Uterus (tissue), 4 donors: ENCODE results near the gene FARP2. TPM values are rescaled to one million over a fixed set of nuclear protein-coding genes. Genes with fewer than 3 reads are reported as not detected.
A peak's percentile ranks its signal among the peaks of the same experiment; 100 is the strongest.

Experiments
- DNase-seq, 2 donors: peaks; one replicate each; pipeline ENCODE4 v3.0.0-alpha.2; 2019 to 2020
- H3K27ac ChIP-seq, 2 donors: fragments of 200-600 bp; sonication (generic); 1 replicate in 1 of 2; 2 replicates in 1 of 2; pipeline ENCODE4 v1.5.1; 2016 to 2018
- H3K27me3 ChIP-seq, 2 donors: fragments of 200-600 bp; sonication (generic); one replicate each; pipeline ENCODE4 v1.5.1; 2018 to 2019; ENCODE audit warnings: control low read depth in 1 of 2
- H3K36me3 ChIP-seq, 2 donors: fragments of 200-600 bp; sonication (generic); one replicate each; pipeline ENCODE4 v1.5.1; 2019; ENCODE audit warnings: control low read depth in 1 of 2
- H3K4me1 ChIP-seq, 2 donors: fragments of 200-600 bp; sonication (generic); one replicate each; pipeline ENCODE4 v1.5.1; 2018 to 2019; ENCODE audit warnings: control low read depth in 1 of 2
- H3K4me3 ChIP-seq, 2 donors: fragments of 200-600 bp; sonication (generic); 1 replicate in 1 of 2; 2 replicates in 1 of 2; pipeline ENCODE4 v1.5.1; 2018 to 2019; ENCODE audit warnings: mild to moderate bottlenecking in 1 of 2
- H3K9me3 ChIP-seq, 2 donors: fragments of 200-600 bp; sonication (generic); one replicate each; pipeline ENCODE4 v1.5.1; 2019; ENCODE audit warnings: control low read depth in 1 of 2
- POLR2A ChIP-seq, 2 donors: fragments of 450-650 bp; IDR thresholded peaks; one replicate each; pipeline ENCODE4 v1.6.1; 2016; ENCODE audit warnings: antibody characterized with exemption in 2 of 2, mild to moderate bottlenecking in 1 of 2, moderate library complexity in 1 of 2
- intact Hi-C: fragments of 100-400 bp; cut with DNase I; formaldehyde crosslinking; loops from one replicate; pipeline ENCODE4 v1.15.1; 2023; ENCODE audit warnings: low total_unique reads
- total RNA-seq, 4 donors: library from RNA; depleted of rRNA in 3 of 4; stranded (reverse); fragments of >200 nt in 3 of 4; gene quantifications; one replicate each; pipeline versions ENCODE4 v1.1.0 to v1.2.4, GENCODE V29; 2014 to 2023
- TF ChIP-seq, protein P1 (sequence below), 4 experiments: fragments of 200-600 bp in 2 of 4; fragments of 450-650 bp in 2 of 4; sonication (generic) in 2 of 4; IDR thresholded peaks; one replicate each; pipeline ENCODE4 v1.5.1; 2016 to 2019; ENCODE audit warnings: antibody characterized with exemption in 4 of 4, mild to moderate bottlenecking in 2 of 4, moderate library complexity in 1 of 4
- donor health status: DM: yes; HTN: yes; CAD: no.

The FARP2 gene
- total RNA-seq, 4 donors from 2014 or later, result 20.0 to 92.0 (median 40.6) TPM

- intact Hi-C loops, result no loop called here
- Histone ChIP-seq H3K9me3 (no peaks in the 10 kb centered on the region), H3K4me1 (no peaks in the 10 kb centered on the region), H3K36me3 (no peaks in the 10 kb centered on the region), H3K27me3 (no peaks in the 10 kb centered on the region), H3K27ac (peak overlapping the region; percentile 83 to 92), H3K4me3 (peak overlapping the region; percentile 72 to 98)
- no peak for TF ChIP-seq POLR2A (IDR thresholded peaks at IDR 0.05)
- TF ChIP-seq, protein P1, sequence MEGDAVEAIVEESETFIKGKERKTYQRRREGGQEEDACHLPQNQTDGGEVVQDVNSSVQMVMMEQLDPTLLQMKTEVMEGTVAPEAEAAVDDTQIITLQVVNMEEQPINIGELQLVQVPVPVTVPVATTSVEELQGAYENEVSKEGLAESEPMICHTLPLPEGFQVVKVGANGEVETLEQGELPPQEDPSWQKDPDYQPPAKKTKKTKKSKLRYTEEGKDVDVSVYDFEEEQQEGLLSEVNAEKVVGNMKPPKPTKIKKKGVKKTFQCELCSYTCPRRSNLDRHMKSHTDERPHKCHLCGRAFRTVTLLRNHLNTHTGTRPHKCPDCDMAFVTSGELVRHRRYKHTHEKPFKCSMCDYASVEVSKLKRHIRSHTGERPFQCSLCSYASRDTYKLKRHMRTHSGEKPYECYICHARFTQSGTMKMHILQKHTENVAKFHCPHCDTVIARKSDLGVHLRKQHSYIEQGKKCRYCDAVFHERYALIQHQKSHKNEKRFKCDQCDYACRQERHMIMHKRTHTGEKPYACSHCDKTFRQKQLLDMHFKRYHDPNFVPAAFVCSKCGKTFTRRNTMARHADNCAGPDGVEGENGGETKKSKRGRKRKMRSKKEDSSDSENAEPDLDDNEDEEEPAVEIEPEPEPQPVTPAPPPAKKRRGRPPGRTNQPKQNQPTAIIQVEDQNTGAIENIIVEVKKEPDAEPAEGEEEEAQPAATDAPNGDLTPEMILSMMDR (IDR thresholded peaks at IDR 0.05), result no peak
- no peak for DNase-seq
Measured at GRCh38 chr2:241509155-241509784, 153.2 kb downstream of the FARP2 start.

DNA sequence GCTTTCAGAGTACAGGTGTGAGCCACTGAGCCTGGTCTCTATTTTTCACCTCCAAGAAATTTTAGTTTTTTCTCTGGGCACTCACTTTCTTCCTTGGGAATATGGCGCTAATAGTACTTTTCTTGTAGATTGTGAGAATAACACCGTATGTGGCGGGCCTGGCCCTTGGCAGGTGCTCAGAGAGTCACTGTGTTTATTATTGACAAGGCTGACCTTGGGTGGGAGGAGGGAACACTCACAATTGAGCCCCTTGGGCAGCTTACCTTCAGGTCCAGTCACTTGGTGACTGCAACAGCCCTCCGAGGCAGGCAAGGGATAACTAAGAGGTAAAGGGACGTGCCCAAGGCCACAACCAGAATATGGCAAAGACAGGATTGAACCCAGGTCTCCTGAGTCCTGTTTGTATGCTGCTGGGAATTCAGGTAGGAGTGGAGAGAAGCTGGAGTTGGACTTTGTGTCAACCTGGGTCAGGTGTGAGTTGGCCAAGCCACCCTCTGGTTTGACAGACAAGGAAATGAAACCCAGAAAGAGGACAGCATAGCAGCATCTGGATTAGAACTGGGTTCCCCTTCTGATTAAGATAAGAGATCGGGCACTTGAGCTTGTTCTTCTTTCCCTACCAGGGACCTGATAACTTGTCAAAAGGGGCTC, 155.1 kb downstream of the FARP2 start:
- intact Hi-C loops, result no loop called here
- no peak for TF ChIP-seq POLR2A (IDR thresholded peaks at IDR 0.05)
- TF ChIP-seq, protein P1 (IDR thresholded peaks at IDR 0.05), result no peak
- Histone ChIP-seq H3K27me3 (no peaks in the 10 kb centered on the region), H3K4me1 (no peaks in the 10 kb centered on the region), H3K36me3 (no peaks in the 10 kb centered on the region), H3K9me3 (no peaks in the 10 kb centered on the region), H3K4me3 (no peak overlapping the region), H3K27ac (no peak overlapping the region)
- no peak for DNase-seq

DNA sequence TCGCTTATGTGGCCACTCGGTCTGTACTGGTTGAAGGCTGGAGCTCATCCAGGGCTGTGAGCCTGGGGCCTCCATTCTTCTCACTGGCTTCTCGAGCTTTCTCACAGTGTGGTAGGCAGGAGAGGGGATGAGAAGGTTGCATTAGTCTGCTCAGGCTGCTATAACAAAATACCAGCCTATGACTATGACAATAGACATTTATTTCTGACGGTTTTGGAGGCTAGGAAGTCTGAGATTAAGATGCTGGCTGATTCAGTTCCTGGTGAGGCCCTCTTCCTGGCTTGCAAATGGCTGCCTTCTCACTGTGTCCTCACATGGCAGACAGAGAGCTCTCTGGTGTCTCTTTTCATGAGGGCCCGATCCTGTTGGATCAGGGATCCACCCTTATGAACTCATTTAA, 158.5 kb downstream of the FARP2 start:
- no peaks in the 10 kb centered on the region for H3K9me3 ChIP-seq
- intact Hi-C loops, result no loop called here

DNA sequence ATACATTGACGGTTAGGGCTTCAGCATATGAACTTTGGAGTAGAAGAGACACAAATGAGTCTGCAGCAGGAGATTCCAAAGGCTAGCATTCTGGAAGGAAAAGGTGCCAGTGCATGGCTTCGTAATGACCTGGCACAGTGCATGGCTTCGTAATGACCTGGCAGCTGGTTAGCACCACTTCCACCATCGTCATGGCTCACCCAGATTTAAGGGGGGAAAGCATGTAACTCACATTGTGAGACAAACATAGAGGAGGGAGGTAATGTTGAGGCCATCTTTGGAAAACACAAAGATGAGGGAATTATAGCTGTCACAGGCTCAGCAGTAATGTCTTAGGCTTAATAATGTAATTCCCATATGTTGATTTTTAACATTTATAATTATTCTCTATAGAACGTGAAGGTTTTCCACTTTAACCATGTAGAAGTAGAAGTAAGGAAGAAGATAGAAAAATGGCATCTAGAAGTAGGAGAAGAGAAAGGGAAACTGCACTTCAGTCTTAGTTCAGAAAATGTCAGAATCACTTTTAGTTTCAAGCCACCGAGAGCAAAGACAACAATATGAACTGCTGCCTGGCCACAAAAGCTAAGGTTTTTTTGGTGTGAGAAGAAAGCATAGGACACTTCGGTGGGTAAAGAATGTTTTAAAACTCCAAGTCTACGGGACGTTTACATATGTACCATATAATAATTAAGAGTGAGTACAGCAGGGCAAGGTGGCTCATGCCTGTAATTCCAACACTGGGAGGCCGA, 159.1 kb downstream of the FARP2 start:
- H3K27me3 ChIP-seq, result no peaks in the 10 kb centered on the region
- intact Hi-C loops, result no loop called here
- H3K4me1 ChIP-seq, result no peaks in the 10 kb centered on the region
- no peak overlapping the region for H3K4me3 ChIP-seq
- H3K36me3 ChIP-seq, result no peaks in the 10 kb centered on the region
- H3K27ac ChIP-seq, result no peak overlapping the region
- no peak for DNase-seq
- no peak for TF ChIP-seq POLR2A (IDR thresholded peaks at IDR 0.05)
- TF ChIP-seq, protein P1 (IDR thresholded peaks at IDR 0.05), result no peak
- H3K9me3 ChIP-seq, result no peaks in the 10 kb centered on the region

More for the DNA sequence above, 158.5 kb downstream of the FARP2 start:
- no peak overlapping the region for H3K4me3 ChIP-seq
- no peaks in the 10 kb centered on the region for H3K27me3 ChIP-seq
- no peaks in the 10 kb centered on the region for H3K4me1 ChIP-seq
- H3K27ac ChIP-seq, result no peak overlapping the region
- no peaks in the 10 kb centered on the region for H3K36me3 ChIP-seq
- TF ChIP-seq, protein P1 (IDR thresholded peaks at IDR 0.05), result no peak
- no peak for TF ChIP-seq POLR2A (IDR thresholded peaks at IDR 0.05)
- DNase-seq, result no peak

DNA sequence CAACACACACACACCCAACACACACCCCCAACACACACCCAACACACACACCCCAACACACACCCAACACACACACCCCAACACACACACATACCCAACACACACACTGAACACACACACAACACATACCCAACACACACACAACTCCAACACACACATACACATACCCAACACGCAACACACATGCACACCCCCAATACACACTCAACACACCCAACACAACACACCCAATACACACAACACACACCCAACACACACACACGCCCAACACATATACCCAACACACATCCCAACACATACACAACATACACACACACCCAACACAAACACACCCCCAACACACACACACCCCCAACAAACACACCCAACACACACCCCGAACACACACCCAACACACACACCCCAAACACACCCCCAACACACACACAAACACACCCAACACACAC, 160.5 kb downstream of the FARP2 start:
- Histone ChIP-seq H3K9me3 (no peaks in the 10 kb centered on the region), H3K27ac (no peak overlapping the region), H3K36me3 (no peaks in the 10 kb centered on the region), H3K4me1 (no peaks in the 10 kb centered on the region), H3K4me3 (no peak overlapping the region), H3K27me3 (no peaks in the 10 kb centered on the region)
- TF ChIP-seq, protein P1 (IDR thresholded peaks at IDR 0.05), result no peak
- TF ChIP-seq POLR2A (IDR thresholded peaks at IDR 0.05), result no peak
- intact Hi-C loops, result no loop called here
- no peak for DNase-seq
